Neuron (in vitro differentiated cells): ENCODE measurements around the gene CLIC6.
"Not testable (repeated sequence)": the region's sequence is repeated elsewhere in the genome, so short reads cannot be mapped to it uniquely, and the experiment has no call there.

ENCODE experiments used
- H2AFZ ChIP-seq: one replicate; pipeline ENCODE4 v1.6.1; 2013; ENCODE audit warnings: low read depth, mild to moderate bottlenecking, inconsistent platforms, low read length, moderate library complexity
- H3K27me3 ChIP-seq: one replicate; pipeline ENCODE4 v1.6.1; 2013; ENCODE audit warnings: low read length; ENCODE audit not compliant: insufficient read depth
- H3K36me3 ChIP-seq: one replicate; pipeline ENCODE4 v1.6.1; 2013; ENCODE audit warnings: low read length; ENCODE audit not compliant: insufficient read depth
- H3K4me1 ChIP-seq: one replicate; pipeline ENCODE4 v1.6.1; 2013; ENCODE audit warnings: low read length; ENCODE audit not compliant: insufficient read depth
- H3K4me3 ChIP-seq: 2 replicates; pipeline ENCODE4 v1.5.1; 2013; ENCODE audit warnings: mild to moderate bottlenecking, low read length, moderate library complexity
- H3K9me3 ChIP-seq: one replicate; pipeline ENCODE4 v1.6.1; 2013; ENCODE audit warnings: low read length

The CLIC6 gene

GRCh38 chr21:34703571-34703970 lies 34.8 kb downstream of the CLIC6 start:
- no peaks in the 10 kb centered on the region for H3K36me3 ChIP-seq
- H2AFZ ChIP-seq = no peak overlapping the region
- H3K4me3 ChIP-seq = no peak overlapping the region
- H3K27me3 ChIP-seq = peaks cover 5% of the 10 kb centered on the region
- H3K4me1 ChIP-seq = no peaks in the 10 kb centered on the region
- no peaks in the 10 kb centered on the region for H3K9me3 ChIP-seq

DNA sequence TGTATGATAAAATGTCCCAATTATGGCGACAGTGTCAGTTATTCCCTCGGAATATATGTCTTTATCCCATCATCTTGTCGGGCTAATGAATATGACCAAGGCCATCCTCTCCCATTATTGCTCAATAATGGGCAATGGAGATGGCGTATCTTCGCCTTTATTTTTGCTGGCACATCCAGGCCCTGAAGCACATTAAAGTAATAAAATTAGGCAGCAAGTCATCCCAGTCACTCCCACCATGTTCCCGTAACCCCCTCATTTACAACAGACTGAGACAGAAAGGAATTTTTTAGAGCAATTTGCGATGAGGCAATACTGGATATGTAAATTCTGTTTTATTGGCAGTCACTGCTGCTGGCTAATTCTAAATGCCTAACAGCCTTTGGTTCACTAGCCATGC lies 35.3 kb downstream of the CLIC6 start:
- H3K4me3 ChIP-seq = no peak overlapping the region
- H3K27me3 ChIP-seq = peaks cover 5% of the 10 kb centered on the region
- no peaks in the 10 kb centered on the region for H3K9me3 ChIP-seq
- H2AFZ ChIP-seq = no peak overlapping the region
- H3K36me3 ChIP-seq = no peaks in the 10 kb centered on the region
- no peaks in the 10 kb centered on the region for H3K4me1 ChIP-seq

DNA sequence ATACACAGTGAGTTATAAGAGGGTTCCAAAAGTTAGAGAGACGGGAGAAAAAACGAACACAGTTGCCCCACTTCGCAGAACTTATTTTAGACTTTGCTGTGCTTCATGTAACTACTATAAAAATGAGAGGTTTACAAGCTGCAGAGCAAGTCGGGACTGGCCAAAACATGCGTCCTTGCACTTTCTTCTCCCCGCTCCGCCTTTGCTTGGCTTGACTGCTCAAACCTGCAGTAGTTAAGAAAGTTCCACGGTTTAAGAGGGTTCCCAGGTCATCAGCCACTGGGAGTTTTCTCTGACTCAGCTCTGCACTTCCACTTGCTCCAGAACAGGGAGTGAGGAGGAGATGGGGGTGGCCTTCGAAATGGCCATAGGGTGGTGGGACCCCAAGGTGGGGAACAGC lies 36.2 kb downstream of the CLIC6 start:
- Histone ChIP-seq H3K4me3 (no peak overlapping the region), H3K4me1 (no peaks in the 10 kb centered on the region), H3K9me3 (no peaks in the 10 kb centered on the region), H3K27me3 (peaks cover 5% of the 10 kb centered on the region), H3K36me3 (no peaks in the 10 kb centered on the region), H2AFZ (no peak overlapping the region)

GRCh38 chr21:34706337-34706736 lies 37.5 kb downstream of the CLIC6 start:
- no peaks in the 10 kb centered on the region for H3K4me1 ChIP-seq
- no peaks in the 10 kb centered on the region for H3K36me3 ChIP-seq
- H3K4me3 ChIP-seq = no peak overlapping the region
- peaks cover 5% of the 10 kb centered on the region for H3K27me3 ChIP-seq
- H2AFZ ChIP-seq = no peak overlapping the region
- H3K9me3 ChIP-seq = no peaks in the 10 kb centered on the region

GRCh38 chr21:34707876-34708325 lies 39.1 kb downstream of the CLIC6 start:
- Histone ChIP-seq H3K4me3 (no peak overlapping the region), H3K9me3 (no peaks in the 10 kb centered on the region), H2AFZ (no peak overlapping the region), H3K4me1 (no peaks in the 10 kb centered on the region), H3K36me3 (no peaks in the 10 kb centered on the region), H3K27me3 (peaks cover 5% of the 10 kb centered on the region)

- Histone ChIP-seq H3K4me1 (no peaks in the 10 kb centered on the region), H3K27me3 (no peaks in the 10 kb centered on the region), H3K36me3 (no peaks in the 10 kb centered on the region), H2AFZ (no peak overlapping the region), H3K4me3 (no peak overlapping the region), H3K9me3 (no peaks in the 10 kb centered on the region)
Measured at GRCh38 chr21:34713621-34714020, 44.8 kb downstream of the CLIC6 start.

GRCh38 chr21:34715518-34715917 lies 46.7 kb downstream of the CLIC6 start:
- no peaks in the 10 kb centered on the region for H3K27me3 ChIP-seq
- H3K4me1 ChIP-seq = no peaks in the 10 kb centered on the region
- H3K4me3 ChIP-seq = no peak overlapping the region
- H2AFZ ChIP-seq = no peak overlapping the region
- no peaks in the 10 kb centered on the region for H3K9me3 ChIP-seq
- H3K36me3 ChIP-seq = no peaks in the 10 kb centered on the region

DNA sequence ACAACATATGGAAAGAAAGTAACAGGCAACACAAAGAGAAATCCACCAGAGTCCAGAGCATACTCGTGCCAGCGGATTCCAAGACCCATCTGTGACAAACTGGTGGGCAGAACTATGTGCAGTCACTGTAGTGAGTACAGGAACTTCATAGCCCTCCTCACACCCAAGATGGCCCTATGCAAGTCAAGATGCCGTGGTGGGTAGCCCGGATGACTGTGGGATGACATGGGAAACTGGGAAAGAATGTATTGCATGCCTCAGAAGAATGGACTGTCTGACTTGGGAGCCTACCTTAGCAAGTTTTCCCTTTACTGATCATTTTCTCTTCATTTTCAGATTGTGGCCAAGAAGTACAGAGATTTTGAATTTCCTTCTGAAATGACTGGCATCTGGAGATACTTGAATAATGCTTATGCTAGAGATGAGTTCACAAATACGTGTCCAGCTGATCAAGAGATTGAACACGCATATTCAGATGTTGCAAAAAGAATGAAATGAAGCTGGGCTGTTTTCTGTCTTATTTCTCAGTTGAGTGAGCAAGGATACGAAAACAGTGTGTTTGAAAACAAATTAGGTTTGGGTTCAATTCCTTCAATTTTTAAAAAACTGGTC lies 47.3 kb downstream of the CLIC6 start:
- Histone ChIP-seq H3K4me3 (no peak overlapping the region), H3K4me1 (no peaks in the 10 kb centered on the region), H3K9me3 (no peaks in the 10 kb centered on the region), H2AFZ (no peak overlapping the region), H3K27me3 (no peaks in the 10 kb centered on the region), H3K36me3 (no peaks in the 10 kb centered on the region)

DNA sequence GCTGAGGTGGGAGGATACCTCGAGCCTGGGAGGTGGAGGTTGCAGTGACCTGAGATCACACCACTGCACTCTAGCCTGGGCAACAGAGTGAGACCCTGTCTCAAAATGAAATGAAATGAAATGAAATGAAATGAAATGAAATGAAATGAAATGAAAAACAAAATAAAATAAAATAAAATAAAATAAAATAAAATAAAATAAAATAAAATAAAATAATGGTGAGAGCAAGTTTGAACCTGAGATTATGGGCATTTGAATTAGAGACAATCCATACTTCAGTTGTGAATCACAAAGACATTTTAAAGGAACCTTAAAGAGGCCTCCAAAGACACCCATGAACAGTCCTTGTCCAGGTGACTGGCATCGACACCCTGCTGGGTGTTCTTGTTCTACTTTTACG lies 49.7 kb downstream of the CLIC6 start:
- H3K9me3 ChIP-seq, H2AFZ ChIP-seq: not testable (repeated sequence)

GRCh38 chr21:34722684-34723300 lies 54.0 kb downstream of the CLIC6 start:
- H2AFZ ChIP-seq = no peak overlapping the region
- H3K9me3 ChIP-seq = no peaks in the 10 kb centered on the region
- no peaks in the 10 kb centered on the region for H3K36me3 ChIP-seq
- H3K4me1 ChIP-seq = no peaks in the 10 kb centered on the region
- no peak overlapping the region for H3K4me3 ChIP-seq
- no peaks in the 10 kb centered on the region for H3K27me3 ChIP-seq

More for the DNA sequence above, 49.7 kb downstream of the CLIC6 start:
- not testable (repeated sequence) for H3K36me3 ChIP-seq, H3K4me3 ChIP-seq, H3K27me3 ChIP-seq, H3K4me1 ChIP-seq

DNA sequence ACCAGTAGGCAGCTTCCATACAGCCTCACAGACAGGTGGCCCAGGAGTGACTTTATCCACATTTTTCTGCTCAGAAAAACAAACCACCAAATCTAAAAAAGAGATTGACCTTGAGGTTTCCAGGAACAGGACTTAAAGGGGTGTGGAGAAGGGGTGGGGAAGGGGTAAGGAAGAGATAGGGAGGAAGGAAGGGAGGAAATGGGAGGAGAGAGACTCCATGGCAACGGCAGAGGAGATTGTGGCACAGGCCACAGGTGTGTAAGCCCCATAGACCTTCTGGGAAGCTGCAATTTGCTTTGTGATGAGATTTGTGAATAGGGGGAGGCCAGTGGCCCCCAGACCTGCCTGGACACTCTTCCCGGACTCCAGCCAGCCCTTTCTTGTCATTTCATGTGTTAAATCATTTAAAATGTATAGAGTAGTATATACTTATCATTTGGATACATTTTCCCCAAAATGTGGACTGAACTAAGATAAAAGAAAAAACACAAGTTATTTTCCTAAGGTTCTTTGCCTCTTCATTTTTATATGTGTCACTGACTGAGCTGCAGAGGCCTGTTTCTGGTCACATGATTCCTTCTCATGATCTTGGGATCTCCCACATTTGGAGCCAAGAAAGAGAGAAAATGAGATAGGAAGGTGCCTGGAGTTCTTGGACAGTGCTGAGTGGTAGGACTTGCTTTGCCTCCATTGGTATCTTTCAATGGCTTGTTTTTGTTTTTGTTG lies 55.5 kb downstream of the CLIC6 start:
- H3K4me3 ChIP-seq = no peak overlapping the region
- no peaks in the 10 kb centered on the region for H3K27me3 ChIP-seq
- no peaks in the 10 kb centered on the region for H3K9me3 ChIP-seq
- no peak overlapping the region for H2AFZ ChIP-seq
- H3K36me3 ChIP-seq = no peaks in the 10 kb centered on the region
- H3K4me1 ChIP-seq = no peaks in the 10 kb centered on the region

DNA sequence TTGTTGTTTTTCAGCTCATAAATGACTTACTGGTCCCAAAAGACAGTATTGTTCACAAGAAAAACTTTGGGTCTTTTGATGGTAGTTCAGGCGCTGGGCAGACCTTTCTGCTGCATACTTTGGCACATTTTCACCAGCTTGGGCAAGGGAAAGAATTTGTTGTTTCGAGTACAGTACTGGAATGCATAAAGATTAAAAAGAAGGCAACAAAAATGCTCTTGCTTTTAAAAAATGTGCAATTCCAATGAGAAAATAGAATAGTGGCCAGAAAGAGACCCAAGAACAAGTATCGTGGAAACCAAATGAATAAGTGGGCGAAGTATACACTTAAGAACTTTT lies 56.0 kb downstream of the CLIC6 start:
- Histone ChIP-seq H3K4me3 (no peak overlapping the region), H3K36me3 (no peaks in the 10 kb centered on the region), H3K4me1 (no peaks in the 10 kb centered on the region), H2AFZ (no peak overlapping the region), H3K27me3 (no peaks in the 10 kb centered on the region), H3K9me3 (no peaks in the 10 kb centered on the region)

- Histone ChIP-seq H3K27me3 (no peaks in the 10 kb centered on the region), H3K4me1 (no peaks in the 10 kb centered on the region)
Measured at GRCh38 chr21:34726627-34727337, 58.0 kb downstream of the CLIC6 start.

More at GRCh38 chr21:34726627-34727337, 58.0 kb downstream of the CLIC6 start:
- Histone ChIP-seq H3K4me3 (no peak overlapping the region), H2AFZ (no peak overlapping the region), H3K9me3 (no peaks in the 10 kb centered on the region), H3K36me3 (no peaks in the 10 kb centered on the region)
